Measurements from ENCODE around the gene EPB41L1. TPM values are rescaled to one million over a fixed set of nuclear protein-coding genes. Genes with fewer than 3 reads are reported as not detected.
"Not testable (repeated sequence)": the region's sequence is repeated elsewhere in the genome, so short reads cannot be mapped to it uniquely, and the experiment has no call there.

The EPB41L1 gene
- total RNA-seq, 1 experiment from 2014 or later, result 121 TPM

- DNase-seq, result no peak
- CTCF ChIA-PET, result interaction anchor here (0.7 to 5.2 kb wide), 2 partner anchors 141 to 144 kb away, joined by 8 to 259 read pairs; no protein-coding TSS in a partner anchor
- no peak for TF ChIP-seq CTCF (IDR thresholded peaks at IDR 0.05; ENCODE audit: unreplicated experiment)
- intact Hi-C loops (cut with micrococcal nuclease; ENCODE audit: unreplicated experiment), result loop anchor here (5.0 kb wide), 1 partner anchor 99 kb away; no protein-coding TSS in a partner anchor
- H3K27ac Mint-ChIP-seq (ENCODE audit: unreplicated experiment), result no peak overlapping the region
- H3K4me1 Mint-ChIP-seq (ENCODE audit: low read depth, unreplicated experiment), result peaks cover 45% of the 10 kb centered on the region
- no TSS peak for BruUV-seq (replicated peaks)
- H3K36me3 Mint-ChIP-seq (ENCODE audit: insufficient read depth, unreplicated experiment), result peaks cover 11% of the 10 kb centered on the region
- H3K9me3 Mint-ChIP-seq (ENCODE audit: low read depth, unreplicated experiment), result no peaks in the 10 kb centered on the region
- no peak overlapping the region for H3K4me3 Mint-ChIP-seq (ENCODE audit: low read depth, unreplicated experiment)
- H3K27me3 Mint-ChIP-seq (ENCODE audit: unreplicated experiment), result no peaks in the 10 kb centered on the region
These were observed 18.7 kb upstream of the EPB41L1 start for GRCh38 chr20:36135821-36136220.

- not testable (repeated sequence) for DNase-seq; H3K4me3 Mint-ChIP-seq (ENCODE audit: low read depth, unreplicated experiment); H3K9me3 Mint-ChIP-seq (ENCODE audit: low read depth, unreplicated experiment); H3K27me3 Mint-ChIP-seq (ENCODE audit: unreplicated experiment); BruUV-seq (replicated peaks)
- Mint-ChIP-seq H3K27ac (ENCODE audit: unreplicated experiment) (peak overlapping the region; percentile 14), H3K4me1 (ENCODE audit: low read depth, unreplicated experiment) (peaks cover 43% of the 10 kb centered on the region), H3K36me3 (ENCODE audit: insufficient read depth, unreplicated experiment) (peaks cover 11% of the 10 kb centered on the region)
- CTCF ChIA-PET, result interaction anchor here (0.7 to 5.2 kb wide), 5 partner anchors 120 to 1955 kb away, joined by 3 to 259 read pairs (median 24); partner anchors contain the start of gene SCAND1
- intact Hi-C loops (cut with micrococcal nuclease; ENCODE audit: unreplicated experiment), result loop anchor here (5.0 kb wide), 1 partner anchor 100 kb away; no protein-coding TSS in a partner anchor
These were observed 17.2 kb upstream of the EPB41L1 start for GRCh38 chr20:36137313-36137712.

GRCh38 chr20:36141310-36141709, 13.2 kb upstream of the EPB41L1 start:
- no TSS peak for BruUV-seq (replicated peaks)
- peaks cover 5% of the 10 kb centered on the region for H3K36me3 Mint-ChIP-seq (ENCODE audit: insufficient read depth, unreplicated experiment)
- TF ChIP-seq CTCF (IDR thresholded peaks at IDR 0.05; ENCODE audit: unreplicated experiment), result no peak
- no peak overlapping the region for H3K27ac Mint-ChIP-seq (ENCODE audit: unreplicated experiment)
- peaks cover 56% of the 10 kb centered on the region for H3K4me1 Mint-ChIP-seq (ENCODE audit: low read depth, unreplicated experiment)
- no peak for DNase-seq
- no peaks in the 10 kb centered on the region for H3K27me3 Mint-ChIP-seq (ENCODE audit: unreplicated experiment)
- no peak overlapping the region for H3K4me3 Mint-ChIP-seq (ENCODE audit: low read depth, unreplicated experiment)
- no peaks in the 10 kb centered on the region for H3K9me3 Mint-ChIP-seq (ENCODE audit: low read depth, unreplicated experiment)
- CTCF ChIA-PET, result no interaction called here
- intact Hi-C loops (cut with micrococcal nuclease; ENCODE audit: unreplicated experiment), result no loop called here

- no peaks in the 10 kb centered on the region for H3K27me3 Mint-ChIP-seq (ENCODE audit: unreplicated experiment)
- intact Hi-C loops (cut with micrococcal nuclease; ENCODE audit: unreplicated experiment), result no loop called here
- CTCF ChIA-PET, result interaction anchor here (0.5 to 2.5 kb wide), 3 partner anchors 55 to 170 kb away, joined by 3 to 13 read pairs (median 4); no protein-coding TSS in a partner anchor
- H3K36me3 Mint-ChIP-seq (ENCODE audit: insufficient read depth, unreplicated experiment), result no peaks in the 10 kb centered on the region
- peaks cover 26% of the 10 kb centered on the region for H3K4me1 Mint-ChIP-seq (ENCODE audit: low read depth, unreplicated experiment)
- DNase-seq, result no peak
- no peak overlapping the region for H3K4me3 Mint-ChIP-seq (ENCODE audit: low read depth, unreplicated experiment)
- no peak overlapping the region for H3K27ac Mint-ChIP-seq (ENCODE audit: unreplicated experiment)
- TF ChIP-seq CTCF (IDR thresholded peaks at IDR 0.05; ENCODE audit: unreplicated experiment), result no peak
- no TSS peak for BruUV-seq (replicated peaks)
- H3K9me3 Mint-ChIP-seq (ENCODE audit: low read depth, unreplicated experiment), result no peaks in the 10 kb centered on the region
These were observed 10.2 kb upstream of the EPB41L1 start for GRCh38 chr20:36144336-36144735.

Measured in Calu3 (cell line).